HEK293T (cell line): ENCODE measurements around the gene ZCCHC4.

Experiments used
- BHLHE40 ChIP-seq: fragments of 450-650 bp; IDR thresholded peaks from 2 replicates; pipeline ENCODE4 v1.6.1; 2016; ENCODE audit warnings: mild to moderate bottlenecking, moderate library complexity, borderline replicate concordance
- FOXM1 ChIP-seq: fragments of 450-650 bp; IDR thresholded peaks from 2 replicates; pipeline ENCODE4 v1.6.1; 2017; ENCODE audit warnings: mild to moderate bottlenecking, borderline replicate concordance
- HDGF ChIP-seq: fragments of 450-650 bp; IDR thresholded peaks from 2 replicates; pipeline ENCODE4 v1.6.1; 2017; ENCODE audit warnings: antibody characterized with exemption, borderline replicate concordance
- L3MBTL2 ChIP-seq: fragments of 450-650 bp; conservative IDR thresholded peaks from 2 replicates; pipeline ENCODE4 v1.6.1; 2016; ENCODE audit warnings: mild to moderate bottlenecking
- PKNOX1 ChIP-seq: fragments of 450-650 bp; IDR thresholded peaks from 2 replicates; pipeline ENCODE4 v1.6.1; 2016
- SP1 ChIP-seq: fragments of 450-650 bp; IDR thresholded peaks from 2 replicates; pipeline ENCODE4 v1.6.1; 2017
- SUZ12 ChIP-seq: fragments of 450-650 bp; IDR thresholded peaks from 2 replicates; pipeline ENCODE4 v1.6.1; 2016; ENCODE audit warnings: mild to moderate bottlenecking

GRCh38 chr4:25376754-25377571 lies 64.4 kb downstream of the ZCCHC4 start, which contains the start of gene ANAPC4:
- no peak for TF ChIP-seq FOXM1
- no peak for TF ChIP-seq SP1
- no peak for TF ChIP-seq SUZ12
- TF ChIP-seq HDGF = no peak
- peak; percentile 44; the same call in 1 of the 2 replicates for TF ChIP-seq L3MBTL2
- TF ChIP-seq PKNOX1 = no peak
- no peak for TF ChIP-seq BHLHE40
